ENCODE data around the gene SYS1.

DNA sequence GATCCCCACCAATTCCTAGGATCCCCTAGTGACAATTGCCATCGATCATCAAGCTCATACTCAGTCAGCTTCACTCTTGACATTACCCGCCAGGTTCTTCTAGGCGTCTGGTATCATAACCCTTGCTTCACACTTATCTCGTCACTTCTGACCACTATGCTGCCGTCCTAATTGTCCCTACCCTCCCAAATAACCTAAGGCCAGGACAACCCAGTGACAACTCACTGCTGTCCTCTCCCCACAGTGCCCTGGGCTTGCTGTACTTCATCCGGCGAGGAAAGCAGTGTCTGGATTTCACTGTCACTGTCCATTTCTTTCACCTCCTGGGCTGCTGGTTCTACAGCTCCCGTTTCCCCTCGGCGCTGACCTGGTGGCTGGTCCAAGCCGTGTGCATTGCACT is 3.7 kb downstream of the SYS1 start:
- TF ChIP-seq, protein P1, sequence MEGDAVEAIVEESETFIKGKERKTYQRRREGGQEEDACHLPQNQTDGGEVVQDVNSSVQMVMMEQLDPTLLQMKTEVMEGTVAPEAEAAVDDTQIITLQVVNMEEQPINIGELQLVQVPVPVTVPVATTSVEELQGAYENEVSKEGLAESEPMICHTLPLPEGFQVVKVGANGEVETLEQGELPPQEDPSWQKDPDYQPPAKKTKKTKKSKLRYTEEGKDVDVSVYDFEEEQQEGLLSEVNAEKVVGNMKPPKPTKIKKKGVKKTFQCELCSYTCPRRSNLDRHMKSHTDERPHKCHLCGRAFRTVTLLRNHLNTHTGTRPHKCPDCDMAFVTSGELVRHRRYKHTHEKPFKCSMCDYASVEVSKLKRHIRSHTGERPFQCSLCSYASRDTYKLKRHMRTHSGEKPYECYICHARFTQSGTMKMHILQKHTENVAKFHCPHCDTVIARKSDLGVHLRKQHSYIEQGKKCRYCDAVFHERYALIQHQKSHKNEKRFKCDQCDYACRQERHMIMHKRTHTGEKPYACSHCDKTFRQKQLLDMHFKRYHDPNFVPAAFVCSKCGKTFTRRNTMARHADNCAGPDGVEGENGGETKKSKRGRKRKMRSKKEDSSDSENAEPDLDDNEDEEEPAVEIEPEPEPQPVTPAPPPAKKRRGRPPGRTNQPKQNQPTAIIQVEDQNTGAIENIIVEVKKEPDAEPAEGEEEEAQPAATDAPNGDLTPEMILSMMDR (IDR thresholded peaks at IDR 0.05), result no peak
- no peak for TF ChIP-seq POLR2A (IDR thresholded peaks at IDR 0.05; ENCODE audit: low read depth)
- no peak for TF ChIP-seq EP300 (IDR thresholded peaks at IDR 0.05)

All from esophagus muscularis mucosa (tissue), 4 donors.